Measurements from ENCODE around the gene STK24. TPM values are rescaled to one million over a fixed set of nuclear protein-coding genes. Genes with fewer than 3 reads are reported as not detected.

STK24 gene
- total and polyA plus RNA-seq, 2 of the 4 experiments (the other 2 are of a cell fraction) = 29.2 to 43.4 TPM

DNA sequence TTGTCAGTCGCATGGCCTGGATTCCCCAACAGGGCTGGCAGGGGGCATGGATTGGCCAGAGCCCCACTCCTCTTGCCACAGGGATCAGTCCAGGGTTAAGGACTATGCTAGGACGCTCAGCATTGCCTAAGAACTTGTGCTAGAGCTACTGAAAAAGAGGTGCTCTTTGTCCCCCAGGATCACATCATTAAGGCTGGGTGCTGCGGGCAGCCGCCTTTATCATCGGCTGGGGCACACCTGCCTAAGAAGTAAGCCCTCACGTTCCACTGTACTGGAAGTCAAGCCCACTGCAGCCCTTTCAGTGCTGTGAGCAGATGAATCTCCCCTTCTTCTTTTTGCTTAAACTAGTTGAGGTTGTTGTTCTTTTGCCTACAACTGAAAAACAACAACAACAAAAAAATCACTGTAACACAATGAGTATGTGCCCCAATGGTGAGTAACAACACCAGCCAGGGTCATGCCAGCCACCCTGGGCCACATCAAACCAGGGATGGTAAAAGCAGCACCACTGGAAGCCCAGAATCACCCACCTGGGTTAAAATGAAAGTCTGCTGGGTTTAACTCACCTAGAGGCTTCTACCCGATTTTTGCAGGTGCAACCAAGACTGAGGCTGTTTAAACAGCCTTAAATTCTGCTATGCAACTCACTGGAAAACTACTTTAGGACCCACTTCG lies 20.6 kb downstream of the STK24 start:
- Histone ChIP-seq H3K79me1 (ENCODE audit: low read depth in 1 of 2, low read length in 2 of 2) (peaks cover 22 to 89% of the 10 kb centered on the region in 2 experiments), H2AK5ac (ENCODE audit: low read depth, low read length) (no peak overlapping the region), H3K56ac (ENCODE audit: extremely low read depth, insufficient read depth, low read length) (no peak overlapping the region; the same call in 1 of the 2 replicates), H2AK9ac (replicated peaks; ENCODE audit: low read depth, low read length, poor library complexity) (no peak overlapping the region), H3K23ac (ENCODE audit: low read depth, low read length) (no peak overlapping the region), H4K20me1 (ENCODE audit: insufficient read depth, low read length) (peaks cover 78% of the 10 kb centered on the region), H3K4me1 (ENCODE audit: control insufficient read depth, insufficient read depth, low read length) (peaks cover 11% of the 10 kb centered on the region), H2BK20ac (ENCODE audit: low read depth, low read length) (no peak overlapping the region), H2BK5ac (ENCODE audit: low read depth, low read length, poor library complexity, severe bottlenecking) (no peak overlapping the region), H4K5ac (ENCODE audit: low read depth, low read length) (no peak overlapping the region), H3K9ac (ENCODE audit: low read depth, low read length) (no peak overlapping the region), H3K14ac (replicated peaks; ENCODE audit: low read depth, low read length) (no peak overlapping the region), H2BK15ac (ENCODE audit: low read depth, low read length) (no peak overlapping the region), H3K9me1 (ENCODE audit: insufficient read depth, low read length) (peaks cover 35% of the 10 kb centered on the region), H3K9me3 (ENCODE audit: control insufficient read depth, insufficient read depth, low read length) (no peaks in the 10 kb centered on the region), H3K18ac (ENCODE audit: low read depth, low read length) (no peak overlapping the region), H4K91ac (ENCODE audit: insufficient read depth, low read depth, low read length) (no peak overlapping the region), H3K4ac (ENCODE audit: low read depth, low read length) (no peak overlapping the region), H3K4me2 (ENCODE audit: low read depth, low read length) (no peak overlapping the region), H3K4me3 (ENCODE audit: insufficient read depth, low read depth, low read length) (no peak overlapping the region), H4K8ac (ENCODE audit: low read depth in 2 of 2, low read length in 2 of 2) (no peak overlapping the region), H3K27me3 (ENCODE audit: control insufficient read depth, insufficient read depth, low read length) (no peaks in the 10 kb centered on the region), H2BK120ac (ENCODE audit: low read depth, low read length) (no peak overlapping the region), H2AFZ (replicated peaks; ENCODE audit: low read length, poor library complexity) (no peak overlapping the region), H3K36me3 (ENCODE audit: control insufficient read depth, insufficient read depth, low read length) (peaks cover 5% of the 10 kb centered on the region), H3K27ac (ENCODE audit: insufficient read depth, low read length) (no peak overlapping the region)
- TF ChIP-seq CHD1 (IDR thresholded peaks at IDR 0.05; ENCODE audit: low read depth, low read length) (no peak), MAZ (IDR thresholded peaks at IDR 0.05; ENCODE audit: borderline replicate concordance, low read depth, low read length) (no peak), MAFK (IDR thresholded peaks at IDR 0.05; ENCODE audit: low read depth, low read length) (no peak), NFE2L2 (IDR thresholded peaks at IDR 0.05; ENCODE audit: low read depth, low read length) (no peak), RCOR1 (IDR thresholded peaks at IDR 0.05; ENCODE audit: insufficient replicate concordance, low read length) (no peak), POLR2A (IDR thresholded peaks at IDR 0.05; ENCODE audit: low read depth, low read length) (no peak), FOS (IDR thresholded peaks at IDR 0.05; ENCODE audit: low read depth, low read length) (no peak), CEBPB (IDR thresholded peaks at IDR 0.05; ENCODE audit: low read depth, low read length) (no peak), SMC3 (IDR thresholded peaks at IDR 0.05; ENCODE audit: low read depth, low read length) (no peak), BHLHE40 (IDR thresholded peaks at IDR 0.05; ENCODE audit: low read depth, low read length) (no peak), RAD21 (IDR thresholded peaks at IDR 0.05; ENCODE audit: low read length) (no peak), RFX5 (IDR thresholded peaks at IDR 0.05; ENCODE audit: low read depth, low read length) (no peak), MXI1 (IDR thresholded peaks at IDR 0.05; ENCODE audit: borderline replicate concordance, low read depth, low read length) (no peak)
- TF ChIP-seq, protein P1, sequence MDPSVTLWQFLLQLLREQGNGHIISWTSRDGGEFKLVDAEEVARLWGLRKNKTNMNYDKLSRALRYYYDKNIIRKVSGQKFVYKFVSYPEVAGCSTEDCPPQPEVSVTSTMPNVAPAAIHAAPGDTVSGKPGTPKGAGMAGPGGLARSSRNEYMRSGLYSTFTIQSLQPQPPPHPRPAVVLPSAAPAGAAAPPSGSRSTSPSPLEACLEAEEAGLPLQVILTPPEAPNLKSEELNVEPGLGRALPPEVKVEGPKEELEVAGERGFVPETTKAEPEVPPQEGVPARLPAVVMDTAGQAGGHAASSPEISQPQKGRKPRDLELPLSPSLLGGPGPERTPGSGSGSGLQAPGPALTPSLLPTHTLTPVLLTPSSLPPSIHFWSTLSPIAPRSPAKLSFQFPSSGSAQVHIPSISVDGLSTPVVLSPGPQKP (IDR thresholded peaks at IDR 0.05; ENCODE audit: borderline replicate concordance, low read depth, low read length) = no peak
- TF ChIP-seq, protein P2, sequence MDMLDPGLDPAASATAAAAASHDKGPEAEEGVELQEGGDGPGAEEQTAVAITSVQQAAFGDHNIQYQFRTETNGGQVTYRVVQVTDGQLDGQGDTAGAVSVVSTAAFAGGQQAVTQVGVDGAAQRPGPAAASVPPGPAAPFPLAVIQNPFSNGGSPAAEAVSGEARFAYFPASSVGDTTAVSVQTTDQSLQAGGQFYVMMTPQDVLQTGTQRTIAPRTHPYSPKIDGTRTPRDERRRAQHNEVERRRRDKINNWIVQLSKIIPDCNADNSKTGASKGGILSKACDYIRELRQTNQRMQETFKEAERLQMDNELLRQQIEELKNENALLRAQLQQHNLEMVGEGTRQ (IDR thresholded peaks at IDR 0.05; ENCODE audit: low read depth, low read length) = no peak
- TF ChIP-seq, protein P3, sequence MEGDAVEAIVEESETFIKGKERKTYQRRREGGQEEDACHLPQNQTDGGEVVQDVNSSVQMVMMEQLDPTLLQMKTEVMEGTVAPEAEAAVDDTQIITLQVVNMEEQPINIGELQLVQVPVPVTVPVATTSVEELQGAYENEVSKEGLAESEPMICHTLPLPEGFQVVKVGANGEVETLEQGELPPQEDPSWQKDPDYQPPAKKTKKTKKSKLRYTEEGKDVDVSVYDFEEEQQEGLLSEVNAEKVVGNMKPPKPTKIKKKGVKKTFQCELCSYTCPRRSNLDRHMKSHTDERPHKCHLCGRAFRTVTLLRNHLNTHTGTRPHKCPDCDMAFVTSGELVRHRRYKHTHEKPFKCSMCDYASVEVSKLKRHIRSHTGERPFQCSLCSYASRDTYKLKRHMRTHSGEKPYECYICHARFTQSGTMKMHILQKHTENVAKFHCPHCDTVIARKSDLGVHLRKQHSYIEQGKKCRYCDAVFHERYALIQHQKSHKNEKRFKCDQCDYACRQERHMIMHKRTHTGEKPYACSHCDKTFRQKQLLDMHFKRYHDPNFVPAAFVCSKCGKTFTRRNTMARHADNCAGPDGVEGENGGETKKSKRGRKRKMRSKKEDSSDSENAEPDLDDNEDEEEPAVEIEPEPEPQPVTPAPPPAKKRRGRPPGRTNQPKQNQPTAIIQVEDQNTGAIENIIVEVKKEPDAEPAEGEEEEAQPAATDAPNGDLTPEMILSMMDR (conservative IDR thresholded peaks at IDR 0.05; ENCODE audit: low read depth, low read length) = no peak
- dilution Hi-C loops (cut with HindIII; ENCODE audit: low sequenced_read_pairs, unreplicated experiment) (no loop called here), intact Hi-C loops (cut with micrococcal nuclease) (no loop called here), in situ Hi-C loops (cut with MboI; ENCODE audit: low sequenced_read_pairs) (no loop called here)
- ChIA-PET POLR2A (ENCODE audit: unreplicated experiment) (no interaction called here), CTCF (interaction anchor here (0.6 kb wide), 1 partner anchor 10 kb away, joined by 4 read pairs; no protein-coding TSS in a partner anchor)
- ATAC-seq (ENCODE audit: low read depth) (no peak), DNase-seq (no peak)
- BruUV-seq (replicated peaks) = no TSS peak
- 100% methylated on average over 1 of the region's 8 CpGs; no CpG with 5 or more reads in 1 of the 2 experiments for WGBS, 2 experiments (ENCODE audit: extremely low coverage in 2 of 2, insufficient read length in 1 of 2)
